Fibroblast of the aortic adventitia (primary cell): ENCODE measurements around the gene RMI1. TPM values are rescaled to one million over a fixed set of nuclear protein-coding genes. Genes with fewer than 3 reads are reported as not detected.

Experiments used
- DNase-seq: peaks from one replicate; pipeline ENCODE4 v3.0.0-alpha.2; 2010; ENCODE audit warnings: low read depth
- H3K4me3 ChIP-seq: 2 replicates; pipeline ENCODE4 v1.5.1; 2011; ENCODE audit warnings: low read depth, mild to moderate bottlenecking, control low read depth, low read length, moderate library complexity
- CTCF ChIP-seq: IDR thresholded peaks from 2 replicates; pipeline ENCODE4 v1.5.1; 2011; ENCODE audit warnings: mild to moderate bottlenecking, low read length, control low read depth, inconsistent platforms; ENCODE audit not compliant: insufficient read depth
- total RNA-seq: library from RNA; depleted of rRNA; stranded (reverse); fragments of >200 nt; gene quantifications from 2 replicates; pipeline ENCODE4 v1.2.3, GENCODE V29; 2012; ENCODE audit warnings: low replicate concordance

Gene RMI1
- total RNA-seq, 1 donor, result 17.0 TPM

GRCh38 chr9:83967073-83967472 is 13.5 kb upstream of the RMI1 start:
- no peak overlapping the region for H3K4me3 ChIP-seq
- no peak for DNase-seq
- TF ChIP-seq CTCF, result no peak

GRCh38 chr9:83969602-83970001 is 11.0 kb upstream of the RMI1 start:
- DNase-seq, result no peak
- H3K4me3 ChIP-seq, result no peak overlapping the region
- TF ChIP-seq CTCF, result no peak

GRCh38 chr9:83971485-83971884 is 9.1 kb upstream of the RMI1 start:
- no peak for TF ChIP-seq CTCF
- DNase-seq, result no peak
- no peak overlapping the region for H3K4me3 ChIP-seq

- DNase-seq, result no peak
- no peak for TF ChIP-seq CTCF
- no peak overlapping the region for H3K4me3 ChIP-seq
These were observed 8.3 kb upstream of the RMI1 start for GRCh38 chr9:83972286-83972685.

- no peak for TF ChIP-seq CTCF
- no peak for DNase-seq
- no peak overlapping the region for H3K4me3 ChIP-seq
These were observed 5.3 kb upstream of the RMI1 start for GRCh38 chr9:83975300-83975699.

- no peak overlapping the region for H3K4me3 ChIP-seq
- TF ChIP-seq CTCF, result no peak
- no peak for DNase-seq
These were observed 4.2 kb upstream of the RMI1 start for GRCh38 chr9:83976372-83976771.

GRCh38 chr9:83977196-83977595 is 3.4 kb upstream of the RMI1 start:
- H3K4me3 ChIP-seq, result peak overlapping the region; percentile 99
- TF ChIP-seq CTCF, result no peak
- DNase-seq, result no peak
